ENCODE data around the gene NAV2.

The NAV2 gene

DNA sequence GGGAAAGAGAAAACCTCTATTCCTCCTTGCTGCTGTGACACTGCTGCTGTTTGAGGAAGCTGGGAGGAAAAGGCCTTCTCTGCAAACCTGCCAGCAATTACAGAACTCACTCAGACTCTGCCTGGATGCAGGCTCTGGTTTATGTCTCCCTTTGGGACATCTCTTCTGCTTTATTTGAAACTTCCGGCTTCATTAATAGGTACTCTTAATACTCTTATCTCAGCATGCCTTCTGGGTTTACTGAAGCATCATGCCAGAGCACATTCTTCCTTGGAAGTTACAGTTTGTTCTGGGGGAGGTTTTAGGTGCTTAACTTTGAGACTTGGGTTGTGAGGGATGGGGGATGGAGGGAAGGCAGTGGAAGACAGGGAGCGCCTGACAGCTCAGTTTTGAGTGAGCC, 79.9 kb downstream of the NAV2 start:
- no peak for DNase-seq (ENCODE audit: low spot score)
- in situ Hi-C loops (cut with MboI; ENCODE audit: low sequenced_read_pairs, unreplicated experiment) = no loop called here
- TF ChIP-seq CTCF (IDR thresholded peaks at IDR 0.05; ENCODE audit: borderline replicate concordance, control extremely low read depth, extremely low read depth, insufficient read depth, missing control alignments) = no peak

DNA sequence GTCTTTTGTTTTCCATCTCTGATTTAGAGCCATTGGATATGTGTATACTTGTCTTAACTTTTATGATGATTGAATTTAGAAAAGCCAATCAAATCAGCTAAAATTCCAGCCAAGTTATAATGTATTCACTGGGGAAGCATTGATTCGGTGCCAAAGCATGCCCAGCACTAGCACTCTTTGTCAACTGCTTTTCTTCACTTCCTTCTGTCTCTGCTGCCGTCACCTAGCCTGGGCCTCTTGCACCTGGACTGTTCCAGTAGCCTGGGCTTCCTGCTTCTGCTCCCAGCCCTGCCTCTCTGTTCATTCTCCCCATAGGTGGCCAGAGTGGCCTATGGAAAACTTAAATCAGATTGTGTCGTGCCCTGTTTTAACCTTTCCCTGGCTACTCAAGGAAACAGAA, 80.7 kb downstream of the NAV2 start:
- DNase-seq (ENCODE audit: low spot score) = no peak
- TF ChIP-seq CTCF (IDR thresholded peaks at IDR 0.05; ENCODE audit: borderline replicate concordance, control extremely low read depth, extremely low read depth, insufficient read depth, missing control alignments) = no peak
- in situ Hi-C loops (cut with MboI; ENCODE audit: low sequenced_read_pairs, unreplicated experiment) = no loop called here

- no peak for TF ChIP-seq CTCF (IDR thresholded peaks at IDR 0.05; ENCODE audit: borderline replicate concordance, control extremely low read depth, extremely low read depth, insufficient read depth, missing control alignments)
- in situ Hi-C loops (cut with MboI; ENCODE audit: low sequenced_read_pairs, unreplicated experiment) = no loop called here
- no peak for DNase-seq (ENCODE audit: low spot score)
Measured at GRCh38 chr11:19794161-19794560, 81.5 kb downstream of the NAV2 start.

- no peak for TF ChIP-seq CTCF (IDR thresholded peaks at IDR 0.05; ENCODE audit: borderline replicate concordance, control extremely low read depth, extremely low read depth, insufficient read depth, missing control alignments)
Measured at GRCh38 chr11:19795082-19795481, 82.4 kb downstream of the NAV2 start.

GRCh38 chr11:19800162-19800561, 87.5 kb downstream of the NAV2 start:
- no peak for TF ChIP-seq CTCF (IDR thresholded peaks at IDR 0.05; ENCODE audit: borderline replicate concordance, control extremely low read depth, extremely low read depth, insufficient read depth, missing control alignments)
- in situ Hi-C loops (cut with MboI; ENCODE audit: low sequenced_read_pairs, unreplicated experiment) = no loop called here
- no peak for DNase-seq (ENCODE audit: low spot score)

More at GRCh38 chr11:19795082-19795481, 82.4 kb downstream of the NAV2 start:
- DNase-seq (ENCODE audit: low spot score) = no peak
- in situ Hi-C loops (cut with MboI; ENCODE audit: low sequenced_read_pairs, unreplicated experiment) = no loop called here

GRCh38 chr11:19800714-19801519, 88.3 kb downstream of the NAV2 start:
- in situ Hi-C loops (cut with MboI; ENCODE audit: low sequenced_read_pairs, unreplicated experiment) = no loop called here
- no peak for DNase-seq (ENCODE audit: low spot score)
- no peak for TF ChIP-seq CTCF (IDR thresholded peaks at IDR 0.05; ENCODE audit: borderline replicate concordance, control extremely low read depth, extremely low read depth, insufficient read depth, missing control alignments)
